Measurements from ENCODE around the gene KCNB1.

- TF ChIP-seq MAZ (IDR thresholded peaks at IDR 0.05; ENCODE audit: borderline replicate concordance, low read depth, low read length) = no peak
- TF ChIP-seq CTCF (conservative IDR thresholded peaks at IDR 0.05; ENCODE audit: low read depth, low read length) = no peak
- no peak for TF ChIP-seq POLR2A (IDR thresholded peaks at IDR 0.05; ENCODE audit: low read depth, low read length)
- TF ChIP-seq RFX5 (IDR thresholded peaks at IDR 0.05; ENCODE audit: low read depth, low read length) = no peak
- no peak for TF ChIP-seq ELK1 (IDR thresholded peaks at IDR 0.05; ENCODE audit: borderline replicate concordance, low read depth, low read length)
- no peak for TF ChIP-seq RAD21 (IDR thresholded peaks at IDR 0.05; ENCODE audit: low read length)
- no peak for TF ChIP-seq USF2 (IDR thresholded peaks at IDR 0.05; ENCODE audit: low read depth, low read length)
- no peak for TF ChIP-seq CHD1 (IDR thresholded peaks at IDR 0.05; ENCODE audit: low read depth, low read length)
- no peak for TF ChIP-seq CEBPB (IDR thresholded peaks at IDR 0.05; ENCODE audit: low read depth, low read length)
- TF ChIP-seq NFE2L2 (IDR thresholded peaks at IDR 0.05; ENCODE audit: low read depth, low read length) = no peak
- TF ChIP-seq FOS (IDR thresholded peaks at IDR 0.05; ENCODE audit: low read depth, low read length) = no peak
- TF ChIP-seq MAFK (IDR thresholded peaks at IDR 0.05; ENCODE audit: low read depth, low read length) = no peak
- no peak for TF ChIP-seq MXI1 (IDR thresholded peaks at IDR 0.05; ENCODE audit: borderline replicate concordance, low read depth, low read length)
Measured at GRCh38 chr20:49344140-49344539, 138.3 kb downstream of the KCNB1 start.

All from IMR-90 (cell line).